ENCODE measurements around the gene CEACAM16.

GRCh38 chr19:44746946-44747738, 48.2 kb downstream of the CEACAM16 start:
- TF ChIP-seq POLR2AphosphoS5 (IDR thresholded peaks at IDR 0.05; ENCODE audit: borderline replicate concordance, low read depth, low read length) (peak; percentile 65), EZH2 (IDR thresholded peaks at IDR 0.05) (no peak)

Data from SK-N-MC (cell line).